Activated T-cell treated with anti-CD3 and anti-CD28 coated beads for 48 hours (primary cell): ENCODE data around the gene GHRHR.

Experiments
- DNase-seq: peaks from one replicate; pipeline ENCODE4 v3.0.0-alpha.2; 2020; ENCODE audit warnings: low read depth

The GHRHR gene

DNA sequence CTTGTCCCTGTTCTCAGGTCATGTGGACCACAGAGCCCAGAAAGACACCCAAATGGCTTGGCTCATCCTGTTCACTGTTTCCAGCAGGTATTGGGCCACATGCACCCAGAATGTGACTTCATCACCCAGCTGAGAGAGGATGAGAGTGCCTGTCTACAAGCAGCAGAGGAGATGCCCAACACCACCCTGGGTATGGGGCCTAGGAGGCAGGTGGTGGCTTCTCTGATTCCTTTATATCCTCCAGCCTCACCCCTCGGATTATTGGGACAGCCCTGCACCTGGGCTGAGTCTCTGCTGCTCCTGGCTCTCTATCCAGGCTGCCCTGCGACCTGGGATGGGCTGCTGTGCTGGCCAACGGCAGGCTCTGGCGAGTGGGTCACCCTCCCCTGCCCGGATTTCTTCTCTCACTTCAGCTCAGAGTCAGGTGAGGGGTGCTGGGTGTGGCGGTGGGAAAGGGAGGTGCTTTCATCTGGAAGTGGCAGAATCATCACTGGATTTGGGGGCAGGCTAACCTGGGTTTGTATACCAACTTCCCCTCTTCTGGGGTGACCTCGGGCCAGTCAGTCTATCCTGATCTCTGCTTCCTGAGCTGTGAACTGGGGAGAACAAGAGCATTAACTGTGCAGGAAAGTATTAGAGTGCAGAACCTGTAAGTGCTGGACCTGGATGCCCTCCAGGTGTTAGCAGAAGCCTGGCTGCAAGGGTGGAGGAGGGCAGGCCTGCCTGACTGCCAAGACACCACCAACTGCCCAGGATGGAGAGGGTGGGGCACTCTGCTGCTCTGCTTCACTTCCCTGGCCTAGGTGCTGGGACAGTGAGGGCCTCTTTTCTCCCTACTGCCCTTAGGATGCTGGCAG, 5.2 kb downstream of the GHRHR start:
- no peak for DNase-seq

DNA sequence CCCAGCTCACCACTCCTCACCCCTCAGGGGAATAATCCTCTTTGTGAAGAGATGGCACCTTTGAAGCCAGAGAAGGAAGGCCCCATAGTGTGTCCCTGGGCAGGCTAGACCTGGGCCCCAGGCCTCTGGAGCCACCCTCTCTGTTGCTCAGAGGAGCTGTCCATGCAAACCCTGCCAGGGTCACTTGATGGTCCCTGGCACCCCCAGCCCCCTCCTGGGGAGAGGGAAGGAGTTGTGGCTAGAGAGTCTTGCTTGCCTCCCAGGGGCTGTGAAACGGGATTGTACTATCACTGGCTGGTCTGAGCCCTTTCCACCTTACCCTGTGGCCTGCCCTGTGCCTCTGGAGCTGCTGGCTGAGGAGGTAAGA, 5.8 kb downstream of the GHRHR start:
- DNase-seq = no peak

DNA sequence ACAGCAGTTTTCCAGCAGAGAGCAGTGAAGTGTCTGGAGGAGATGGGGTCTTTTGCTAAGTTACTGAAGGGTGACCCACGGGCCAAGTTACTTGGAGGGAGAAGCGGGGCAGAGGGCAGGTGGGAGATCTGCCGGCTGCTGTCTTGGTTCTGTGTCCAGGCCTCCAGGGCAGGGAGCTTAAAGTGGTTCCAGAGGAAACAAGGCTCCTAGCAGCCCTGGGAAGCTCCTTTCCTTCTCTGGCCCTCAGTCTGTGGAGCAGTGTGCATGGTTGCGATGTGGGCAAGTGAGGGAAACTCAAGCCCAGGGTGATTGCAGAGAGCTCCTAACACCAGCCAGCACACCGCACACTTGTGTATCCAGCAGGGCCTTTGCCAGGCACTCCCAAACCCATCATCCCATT, 6.3 kb downstream of the GHRHR start:
- no peak for DNase-seq

DNA sequence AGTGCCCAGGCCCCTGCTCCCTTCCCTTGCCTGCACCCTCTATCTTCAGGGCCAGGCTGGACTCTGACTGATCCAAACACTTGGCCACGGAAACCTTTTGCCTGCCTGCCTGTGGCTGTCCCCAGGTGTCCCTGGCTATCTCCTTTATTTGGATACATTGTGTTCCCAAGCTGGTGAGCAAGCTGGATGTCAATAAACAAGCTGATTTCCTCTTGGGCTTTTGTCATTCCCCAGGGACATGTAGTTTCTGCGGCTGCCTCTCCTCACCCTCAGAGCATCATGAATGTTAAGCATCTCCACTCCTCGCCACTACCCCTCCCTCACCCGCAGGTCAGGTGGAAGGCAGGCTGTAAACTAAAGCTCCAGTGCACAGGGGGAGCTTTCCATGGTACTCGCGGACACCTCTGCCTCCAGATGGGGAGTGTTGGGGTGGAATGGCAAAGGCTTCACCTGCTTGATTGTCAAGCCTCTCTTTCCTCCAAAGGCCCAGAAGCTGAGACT, 6.9 kb downstream of the GHRHR start:
- DNase-seq = no peak

GRCh38 chr7:30971440-30971839, 7.7 kb downstream of the GHRHR start:
- no peak for DNase-seq

GRCh38 chr7:30971840-30972563, 8.2 kb downstream of the GHRHR start:
- DNase-seq = no peak

DNA sequence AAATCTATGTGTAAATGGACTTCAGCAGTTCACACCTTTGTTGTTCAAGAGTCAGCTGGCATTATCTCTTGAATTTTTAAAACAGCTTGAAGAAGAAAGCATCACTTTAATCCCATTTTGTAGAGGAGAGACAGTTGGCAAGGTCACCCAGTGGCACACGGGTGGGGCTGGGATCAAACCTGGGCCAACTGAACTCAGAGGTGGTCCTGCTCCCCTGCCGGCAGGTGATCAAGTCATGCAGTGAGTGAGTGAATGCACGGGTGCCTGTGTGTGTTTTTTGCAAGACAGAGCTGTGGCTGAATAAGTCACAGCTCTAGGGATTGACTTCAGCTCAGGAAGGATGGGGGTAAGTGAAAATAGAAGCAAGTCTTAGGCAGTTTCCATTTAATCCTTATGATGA, 9.5 kb downstream of the GHRHR start:
- no peak for DNase-seq

DNA sequence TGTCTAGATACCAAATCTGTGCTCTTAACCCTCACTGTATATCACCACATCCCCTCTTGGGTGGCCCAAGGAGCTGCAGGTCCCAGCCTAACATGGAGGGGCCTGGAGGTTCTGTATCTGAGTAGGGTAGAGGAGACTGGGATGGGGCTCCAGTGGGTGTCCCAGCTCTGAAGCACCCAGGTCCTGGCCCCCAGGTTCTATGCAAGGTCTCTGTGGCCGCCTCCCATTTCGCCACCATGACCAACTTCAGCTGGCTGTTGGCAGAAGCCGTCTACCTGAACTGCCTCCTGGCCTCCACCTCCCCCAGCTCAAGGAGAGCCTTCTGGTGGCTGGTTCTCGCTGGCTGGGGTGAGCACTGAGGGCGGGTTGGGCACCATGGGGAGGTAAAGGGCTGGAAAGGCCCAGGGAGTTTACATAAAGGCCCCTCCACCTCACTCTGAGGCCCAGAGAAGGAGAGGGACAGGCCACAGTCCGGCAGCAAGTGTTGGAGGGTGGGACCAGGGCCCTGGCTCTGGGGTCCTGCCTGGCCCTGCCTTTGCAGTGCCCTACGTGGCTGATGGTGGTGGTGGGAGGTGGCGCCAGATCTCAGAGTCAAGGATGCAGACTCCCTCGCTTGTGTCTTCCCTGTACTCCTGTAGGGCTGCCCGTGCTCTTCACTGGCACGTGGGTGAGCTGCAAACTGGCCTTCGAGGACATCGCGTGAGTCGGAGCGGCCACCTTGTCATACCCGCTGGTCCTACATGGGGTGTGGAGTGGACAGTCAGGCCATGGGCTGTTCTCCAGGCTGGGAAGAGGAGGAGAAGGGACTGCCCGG, 10.2 kb downstream of the GHRHR start:
- DNase-seq = no peak

- DNase-seq = peak; percentile 45
Measured at GRCh38 chr7:30974605-30975255, 11.0 kb downstream of the GHRHR start.

GRCh38 chr7:30975256-30975899, 11.6 kb downstream of the GHRHR start:
- DNase-seq = no peak

DNA sequence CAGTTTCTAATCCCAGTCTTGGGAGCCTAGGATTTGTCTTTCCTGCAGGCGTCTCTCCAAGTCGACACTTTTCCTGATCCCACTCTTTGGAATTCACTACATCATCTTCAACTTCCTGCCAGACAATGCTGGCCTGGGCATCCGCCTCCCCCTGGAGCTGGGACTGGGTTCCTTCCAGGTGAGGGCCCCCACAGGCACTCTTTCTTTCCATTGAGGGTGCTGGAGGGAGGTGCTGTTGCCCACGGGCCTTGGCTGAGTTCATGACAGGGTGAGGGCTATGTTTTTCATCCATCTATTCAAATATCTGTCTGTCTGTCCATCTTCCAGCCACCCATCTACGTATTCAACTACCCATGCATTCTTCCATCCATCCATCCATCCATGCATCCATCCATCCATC, 12.6 kb downstream of the GHRHR start:
- no peak for DNase-seq

GRCh38 chr7:30977222-30977621, 13.5 kb downstream of the GHRHR start:
- DNase-seq = no peak

DNA sequence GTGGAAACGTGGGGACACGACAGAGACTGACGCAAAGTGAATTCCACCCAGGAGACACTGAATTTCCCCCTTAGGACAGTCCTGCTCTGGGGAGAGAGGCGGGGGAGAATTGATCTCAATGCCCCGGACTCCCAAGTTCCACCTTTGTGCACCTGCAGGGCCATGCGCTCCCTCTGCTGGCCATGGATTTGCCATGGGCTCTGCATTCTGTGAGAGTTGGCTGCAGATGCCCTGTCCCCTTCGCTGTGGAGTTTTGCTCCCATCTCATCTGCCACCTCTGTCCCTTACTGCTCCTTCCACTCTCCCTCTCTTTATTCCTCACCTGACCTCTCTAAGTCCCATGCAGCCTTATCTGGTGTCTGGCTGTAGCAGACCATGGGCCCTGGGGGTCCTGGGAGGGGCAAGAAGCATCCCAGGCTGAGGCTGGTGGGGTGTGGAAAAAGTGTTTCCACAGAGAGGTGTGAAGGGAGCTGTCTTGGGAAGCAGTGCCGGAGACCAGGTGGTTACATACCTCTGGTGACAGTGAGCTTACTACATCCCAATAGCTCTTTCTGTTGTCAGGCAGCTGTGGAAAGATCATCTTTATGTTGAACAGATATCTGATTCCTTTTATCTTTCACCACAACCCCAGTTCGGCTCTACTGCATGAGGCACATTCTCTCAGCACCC, 14.3 kb downstream of the GHRHR start:
- DNase-seq = no peak

DNA sequence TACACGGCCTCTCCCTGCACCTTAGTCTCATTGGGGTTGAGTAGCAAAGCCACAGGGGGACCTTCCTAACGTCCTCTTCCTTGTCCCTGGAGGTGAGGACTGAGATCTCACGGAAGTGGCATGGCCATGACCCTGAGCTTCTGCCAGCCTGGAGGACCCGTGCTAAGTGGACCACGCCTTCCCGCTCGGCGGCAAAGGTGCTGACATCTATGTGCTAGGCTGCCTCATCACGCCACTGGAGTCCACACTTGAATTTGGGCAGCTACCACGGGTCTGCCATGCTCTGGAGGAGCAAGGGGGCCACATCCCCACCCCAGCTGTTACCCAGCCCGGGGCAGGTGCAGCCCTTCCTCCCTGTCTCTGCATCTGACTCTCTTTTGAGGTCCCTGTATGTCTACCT, 15.3 kb downstream of the GHRHR start:
- DNase-seq = no peak

DNA sequence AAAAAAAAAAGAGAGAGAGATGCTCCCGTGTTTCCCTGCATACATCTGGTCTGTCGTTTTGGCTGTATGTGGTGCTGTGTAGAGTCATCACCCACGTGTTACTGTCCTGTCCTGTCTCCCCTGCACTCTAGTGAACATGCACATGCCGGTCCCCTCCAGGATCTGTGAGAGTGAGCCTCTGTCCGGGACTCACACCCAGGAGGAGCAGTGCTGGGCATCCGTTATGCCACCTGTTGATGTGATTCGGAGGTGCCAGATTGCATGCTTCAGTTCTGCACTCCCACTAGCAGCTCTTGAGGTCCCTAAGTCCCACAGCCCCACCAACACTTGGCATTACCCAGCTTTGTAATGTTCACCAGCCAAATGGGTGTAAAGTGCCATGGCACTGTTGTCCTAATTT, 16.4 kb downstream of the GHRHR start:
- no peak for DNase-seq

GRCh38 chr7:30980751-30981150, 17.0 kb downstream of the GHRHR start:
- DNase-seq = no peak

DNA sequence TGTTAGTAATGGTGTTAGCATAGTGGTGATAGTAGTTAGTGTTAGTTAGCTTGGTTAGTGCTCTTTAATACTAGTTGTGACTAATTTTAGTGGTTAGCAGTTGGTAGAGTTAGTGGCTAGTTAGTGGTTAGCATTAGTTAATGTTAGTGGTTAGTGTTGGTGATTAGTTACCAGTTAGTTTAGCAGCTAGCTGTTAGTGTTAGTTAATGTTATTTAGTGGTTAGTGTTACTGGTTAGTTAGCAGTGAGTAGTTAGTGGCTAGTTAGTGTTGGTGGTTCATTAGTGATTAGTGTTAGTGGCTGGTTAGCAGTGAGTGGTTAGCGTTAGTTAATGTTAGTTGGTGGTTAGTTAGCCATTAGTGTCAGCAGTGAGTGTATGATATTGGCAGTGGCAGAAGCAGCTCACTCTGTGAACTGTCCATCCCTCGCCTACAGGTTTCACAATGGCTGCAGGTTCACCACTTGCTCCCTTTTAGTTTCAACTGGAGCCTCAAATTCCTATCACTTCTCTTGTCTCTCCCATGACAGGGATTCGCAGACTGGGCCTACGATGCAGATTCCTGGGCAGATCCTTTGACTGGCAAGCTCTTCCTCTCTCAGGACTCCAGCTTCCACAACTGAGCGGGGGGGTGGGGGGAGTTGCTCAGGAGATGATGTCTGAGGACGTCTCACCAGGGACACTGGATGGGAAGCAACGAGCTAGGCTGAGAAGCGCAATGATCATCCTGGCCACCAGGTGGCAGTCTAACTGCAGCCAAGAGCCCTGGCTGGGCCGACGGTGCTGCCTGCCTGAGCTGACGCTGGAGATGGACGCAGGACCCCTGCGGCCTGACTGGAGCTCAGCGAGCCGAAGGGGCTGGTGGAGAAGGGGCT, 19.5 kb downstream of the GHRHR start:
- peak; percentile 74 for DNase-seq

- DNase-seq = no peak
Measured at GRCh38 chr7:30983914-30984247, 20.1 kb downstream of the GHRHR start.

DNA sequence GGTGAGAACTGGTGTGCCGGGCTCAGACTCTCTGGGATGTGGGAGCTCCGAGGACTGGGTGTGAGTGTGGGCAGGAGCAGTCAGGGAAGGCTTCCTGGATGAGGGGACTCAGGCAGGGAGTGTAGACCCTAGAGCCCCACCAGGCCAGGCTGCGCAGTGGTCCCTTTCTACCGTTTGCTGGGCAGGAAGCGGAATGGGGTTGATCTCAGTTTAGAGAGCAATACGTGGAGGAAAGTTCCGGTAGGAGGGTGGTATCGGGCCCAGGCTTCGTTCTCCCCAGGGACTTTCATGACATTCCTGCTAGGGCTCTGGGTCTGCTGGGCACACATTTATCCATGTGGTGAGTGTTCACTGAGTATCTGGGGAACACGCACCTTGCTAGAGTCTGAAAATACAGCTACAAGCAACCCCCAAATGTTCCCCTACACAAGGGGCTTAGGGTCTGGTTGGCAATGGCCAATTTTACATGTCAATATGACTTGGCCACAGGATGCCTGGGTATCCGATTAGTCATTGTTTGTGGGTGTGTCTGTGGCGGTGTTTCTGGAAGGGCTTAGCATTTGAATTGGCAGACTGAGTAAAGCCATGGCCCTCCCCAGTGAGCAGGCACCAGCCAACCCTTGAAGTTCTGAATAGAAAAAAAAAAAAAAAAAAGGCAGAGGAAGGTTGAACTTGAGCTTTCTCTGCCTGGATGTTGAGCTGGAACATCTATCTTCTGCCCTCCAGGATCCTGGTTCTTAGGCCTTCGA, 20.8 kb downstream of the GHRHR start:
- no peak for DNase-seq
